Panc1 (cell line): Measurements from ENCODE around the gene VIPAS39. TPM values are rescaled to one million over a fixed set of nuclear protein-coding genes. Genes with fewer than 3 reads are reported as not detected.

Experiments
- ATAC-seq: fragments of 200-7000 bp; cut with Tn5 transposase; 2 replicates; pipeline ENCODE4 v1.9.1; 2020; ENCODE audit warnings: mild to moderate bottlenecking, moderate library complexity
- BruUV-seq: library from RNA; stranded (reverse); fragments of 400-500 nt; replicated peaks from 2 replicates; lab custom pipeline; 2021; lab: Mats Ljungman, UMichigan
- CTCF ChIA-PET: fragments of 300-600 bp; sonication (Branson Sonifier 250); formaldehyde crosslinking; loops from one replicate; lab custom pipeline; 2022; ENCODE audit warnings: antibody characterized with exemption; lab: Charles Lee
- POLR2A ChIA-PET: fragments of 300-600 bp; sonication (Branson Sonifier 250); formaldehyde crosslinking; loops from one replicate; lab custom pipeline; 2022; ENCODE audit warnings: antibody characterized with exemption; lab: Charles Lee
- DNase-seq: peaks from one replicate; pipeline ENCODE4 v3.0.0-alpha.2; 2010; ENCODE audit warnings: low read depth, low spot score
- H3K27ac ChIP-seq: 2 replicates; pipeline ENCODE4 v1.5.1; 2011; ENCODE audit warnings: mild to moderate bottlenecking, low read length, inconsistent platforms
- H3K27me3 ChIP-seq: fragments of 200-500 bp; sonication (Bioruptor generic); 2 replicates; pipeline ENCODE4 v1.6.0; 2014; ENCODE audit warnings: low read length, inconsistent platforms; ENCODE audit not compliant: control insufficient read depth, insufficient read depth
- H3K36me3 ChIP-seq: fragments of 200-500 bp; sonication (Bioruptor generic); 2 replicates; pipeline ENCODE4 v1.5.1; 2014; ENCODE audit warnings: inconsistent platforms, mild to moderate bottlenecking, low read length, moderate library complexity; ENCODE audit not compliant: control insufficient read depth, insufficient read depth
- H3K4me1 ChIP-seq: 2 replicates; pipeline ENCODE4 v1.5.1; 2011; ENCODE audit warnings: inconsistent platforms, mild to moderate bottlenecking, low read length, moderate library complexity; ENCODE audit not compliant: control insufficient read depth, insufficient read depth
- H3K4me3 ChIP-seq, 2 experiments: 2 replicates each; pipeline ENCODE4 v1.5.1; 2011 to 2012; ENCODE audit warnings: low read depth in 2 of 2, low read length in 2 of 2, mild to moderate bottlenecking in 2 of 2, inconsistent platforms in 1 of 2, moderate library complexity in 1 of 2
- H3K9me3 ChIP-seq: fragments of 200-500 bp; sonication (Bioruptor generic); 2 replicates; pipeline ENCODE4 v1.5.1; 2014; ENCODE audit warnings: low read depth, mild to moderate bottlenecking, inconsistent platforms, low read length, moderate library complexity; ENCODE audit not compliant: control insufficient read depth, insufficient read depth
- POLR2AphosphoS5 ChIP-seq: IDR thresholded peaks from 2 replicates; pipeline ENCODE4 v1.6.1; 2012; ENCODE audit warnings: mild to moderate bottlenecking, low read depth, low read length, moderate library complexity
- SIN3A ChIP-seq: IDR thresholded peaks from 2 replicates; pipeline ENCODE4 v1.6.1; 2012; ENCODE audit warnings: low read depth, mild to moderate bottlenecking, low read length, moderate library complexity, borderline replicate concordance; ENCODE audit not compliant: insufficient read depth
- TCF7L2 ChIP-seq: IDR thresholded peaks from 2 replicates; pipeline ENCODE4 v1.6.1; 2011; ENCODE audit warnings: mild to moderate bottlenecking, low read depth, low read length, inconsistent platforms
- in situ Hi-C: cut with HindIII; loops from 2 replicates; pipeline ENCODE4 v1.10.0; 2016; ENCODE audit warnings: low sequenced_read_pairs, low pct_unique_long_range_greater_than_20kb
- intact Hi-C: fragments of 100-400 bp; cut with micrococcal nuclease; formaldehyde crosslinking; loops from one replicate; pipeline ENCODE4 v1.10.0; 2022; ENCODE audit not compliant: unreplicated experiment
- total RNA-seq: library from RNA; stranded (reverse); gene quantifications from one replicate; pipeline ENCODE4 v1.2.1, GENCODE V29; 2021; ENCODE audit not compliant: unreplicated experiment
- TF ChIP-seq, protein P1 (sequence below), 2 experiments: IDR thresholded peaks; 2 replicates each; pipeline ENCODE4 v1.6.1; 2011 to 2012; ENCODE audit warnings: low read depth in 2 of 2, control low read depth in 1 of 2, low read length in 1 of 2, mild to moderate bottlenecking in 1 of 2, moderate library complexity in 1 of 2; ENCODE audit not compliant: insufficient read depth in 1 of 2
- TF ChIP-seq, protein P2 (sequence below): fragments of 450-650 bp; IDR thresholded peaks from 2 replicates; pipeline ENCODE4 v1.5.1; 2017; ENCODE audit warnings: mild to moderate bottlenecking

VIPAS39 gene
- total RNA-seq, 1 experiment from 2014 or later: 12.4 TPM

DNA sequence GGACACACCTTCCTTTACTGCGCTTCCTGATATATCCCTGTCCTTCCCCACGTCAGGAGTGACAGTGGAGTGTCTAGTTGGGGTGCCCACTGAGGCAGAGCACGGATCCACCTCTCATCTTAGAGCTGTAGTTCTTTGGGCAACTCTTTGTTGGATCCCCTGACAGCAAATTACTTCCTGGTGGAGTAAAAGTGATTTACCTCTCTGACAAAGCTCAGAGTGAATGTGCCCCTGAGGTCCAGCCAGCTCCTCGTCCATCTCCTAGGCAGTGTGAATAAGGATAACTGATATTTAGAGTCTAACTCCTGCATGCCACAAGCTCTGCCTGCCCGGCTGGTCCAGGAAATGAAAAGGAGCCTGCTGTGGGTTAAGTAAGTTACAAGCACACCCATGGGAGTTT is 16.5 kb upstream of the VIPAS39 start:
- ATAC-seq: no peak
- Histone ChIP-seq H3K27ac (no peak overlapping the region), H3K4me1 (peaks cover 9% of the 10 kb centered on the region), H3K9me3 (no peaks in the 10 kb centered on the region), H3K36me3 (no peaks in the 10 kb centered on the region), H3K4me3 (no peak overlapping the region), H3K27me3 (no peaks in the 10 kb centered on the region)
- POLR2A ChIA-PET: interaction anchor here (0.6 kb wide), 1 partner anchor 23 kb away, joined by 13 read pairs; no protein-coding TSS in a partner anchor
- in situ Hi-C loops (no loop called here), intact Hi-C loops (no loop called here)
- no peak for DNase-seq
- CTCF ChIA-PET: no interaction called here
- no TSS peak for BruUV-seq
- TF ChIP-seq TCF7L2 (no peak), SIN3A (no peak), POLR2AphosphoS5 (no peak)
- TF ChIP-seq, protein P1, sequence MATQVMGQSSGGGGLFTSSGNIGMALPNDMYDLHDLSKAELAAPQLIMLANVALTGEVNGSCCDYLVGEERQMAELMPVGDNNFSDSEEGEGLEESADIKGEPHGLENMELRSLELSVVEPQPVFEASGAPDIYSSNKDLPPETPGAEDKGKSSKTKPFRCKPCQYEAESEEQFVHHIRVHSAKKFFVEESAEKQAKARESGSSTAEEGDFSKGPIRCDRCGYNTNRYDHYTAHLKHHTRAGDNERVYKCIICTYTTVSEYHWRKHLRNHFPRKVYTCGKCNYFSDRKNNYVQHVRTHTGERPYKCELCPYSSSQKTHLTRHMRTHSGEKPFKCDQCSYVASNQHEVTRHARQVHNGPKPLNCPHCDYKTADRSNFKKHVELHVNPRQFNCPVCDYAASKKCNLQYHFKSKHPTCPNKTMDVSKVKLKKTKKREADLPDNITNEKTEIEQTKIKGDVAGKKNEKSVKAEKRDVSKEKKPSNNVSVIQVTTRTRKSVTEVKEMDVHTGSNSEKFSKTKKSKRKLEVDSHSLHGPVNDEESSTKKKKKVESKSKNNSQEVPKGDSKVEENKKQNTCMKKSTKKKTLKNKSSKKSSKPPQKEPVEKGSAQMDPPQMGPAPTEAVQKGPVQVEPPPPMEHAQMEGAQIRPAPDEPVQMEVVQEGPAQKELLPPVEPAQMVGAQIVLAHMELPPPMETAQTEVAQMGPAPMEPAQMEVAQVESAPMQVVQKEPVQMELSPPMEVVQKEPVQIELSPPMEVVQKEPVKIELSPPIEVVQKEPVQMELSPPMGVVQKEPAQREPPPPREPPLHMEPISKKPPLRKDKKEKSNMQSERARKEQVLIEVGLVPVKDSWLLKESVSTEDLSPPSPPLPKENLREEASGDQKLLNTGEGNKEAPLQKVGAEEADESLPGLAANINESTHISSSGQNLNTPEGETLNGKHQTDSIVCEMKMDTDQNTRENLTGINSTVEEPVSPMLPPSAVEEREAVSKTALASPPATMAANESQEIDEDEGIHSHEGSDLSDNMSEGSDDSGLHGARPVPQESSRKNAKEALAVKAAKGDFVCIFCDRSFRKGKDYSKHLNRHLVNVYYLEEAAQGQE (IDR thresholded peaks at IDR 0.05; ENCODE audit: insufficient read depth in 1 of 2, low read depth in 2 of 2, low read length in 1 of 2): no peak
- TF ChIP-seq, protein P2, sequence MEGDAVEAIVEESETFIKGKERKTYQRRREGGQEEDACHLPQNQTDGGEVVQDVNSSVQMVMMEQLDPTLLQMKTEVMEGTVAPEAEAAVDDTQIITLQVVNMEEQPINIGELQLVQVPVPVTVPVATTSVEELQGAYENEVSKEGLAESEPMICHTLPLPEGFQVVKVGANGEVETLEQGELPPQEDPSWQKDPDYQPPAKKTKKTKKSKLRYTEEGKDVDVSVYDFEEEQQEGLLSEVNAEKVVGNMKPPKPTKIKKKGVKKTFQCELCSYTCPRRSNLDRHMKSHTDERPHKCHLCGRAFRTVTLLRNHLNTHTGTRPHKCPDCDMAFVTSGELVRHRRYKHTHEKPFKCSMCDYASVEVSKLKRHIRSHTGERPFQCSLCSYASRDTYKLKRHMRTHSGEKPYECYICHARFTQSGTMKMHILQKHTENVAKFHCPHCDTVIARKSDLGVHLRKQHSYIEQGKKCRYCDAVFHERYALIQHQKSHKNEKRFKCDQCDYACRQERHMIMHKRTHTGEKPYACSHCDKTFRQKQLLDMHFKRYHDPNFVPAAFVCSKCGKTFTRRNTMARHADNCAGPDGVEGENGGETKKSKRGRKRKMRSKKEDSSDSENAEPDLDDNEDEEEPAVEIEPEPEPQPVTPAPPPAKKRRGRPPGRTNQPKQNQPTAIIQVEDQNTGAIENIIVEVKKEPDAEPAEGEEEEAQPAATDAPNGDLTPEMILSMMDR: no peak

DNA sequence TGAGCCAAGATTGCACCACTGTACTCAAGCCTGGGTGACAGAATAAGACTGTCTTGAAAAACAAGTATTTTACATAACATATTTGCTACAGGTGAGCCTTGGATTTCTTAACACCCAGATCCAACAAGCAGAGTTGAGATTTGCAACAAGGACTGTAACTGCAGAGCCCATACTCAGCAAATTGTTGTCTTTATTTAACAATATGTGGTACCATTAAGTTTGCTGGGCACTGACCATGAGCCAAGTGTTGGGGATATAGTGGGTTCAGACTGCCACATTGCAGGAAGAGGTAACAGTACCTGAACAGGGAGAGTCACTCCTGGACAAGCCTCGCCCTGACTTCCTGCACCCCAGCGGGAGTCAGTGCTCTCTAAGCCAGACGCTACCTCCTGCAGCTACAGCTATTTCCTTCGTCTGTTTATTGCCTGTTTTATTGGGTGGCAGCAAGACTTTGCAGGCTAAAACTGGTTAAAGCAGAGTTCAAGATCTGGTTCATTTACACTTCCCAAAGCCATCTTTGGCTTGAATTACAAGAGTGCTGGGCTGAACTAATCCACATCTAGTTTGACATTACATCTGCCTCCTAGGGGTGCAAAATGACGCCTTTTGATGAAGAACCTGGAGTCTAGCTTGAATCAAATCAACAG is 12.9 kb upstream of the VIPAS39 start:
- no peaks in the 10 kb centered on the region for H3K27me3 ChIP-seq
- no peak overlapping the region for H3K4me3 ChIP-seq
- intact Hi-C loops (no loop called here), in situ Hi-C loops (no loop called here)
- 0 out of 2 replicates have a peak, but pooled peaks have one; percentile 39 for ATAC-seq
- TF ChIP-seq, protein P1 (IDR thresholded peaks at IDR 0.05; ENCODE audit: insufficient read depth in 1 of 2, low read depth in 2 of 2, low read length in 1 of 2): no peak
- no peak for TF ChIP-seq TCF7L2
- no peak for TF ChIP-seq SIN3A
- no peak for TF ChIP-seq POLR2AphosphoS5
- TF ChIP-seq, protein P2: no peak
- CTCF ChIA-PET: no interaction called here
- no peak overlapping the region for H3K27ac ChIP-seq
- POLR2A ChIA-PET: no interaction called here
- no peaks in the 10 kb centered on the region for H3K9me3 ChIP-seq
- H3K4me1 ChIP-seq: peaks cover 9% of the 10 kb centered on the region
- H3K36me3 ChIP-seq: no peaks in the 10 kb centered on the region
- no peak for DNase-seq
- BruUV-seq: no TSS peak
